IPS DF 19.7 (cell line): ENCODE measurements around the gene C10orf105.

Experiments used
- DNase-seq: peaks from one replicate; pipeline ENCODE4 v3.0.0-alpha.2; 2013; ENCODE audit warnings: low read depth, low spot score

Gene C10orf105

DNA sequence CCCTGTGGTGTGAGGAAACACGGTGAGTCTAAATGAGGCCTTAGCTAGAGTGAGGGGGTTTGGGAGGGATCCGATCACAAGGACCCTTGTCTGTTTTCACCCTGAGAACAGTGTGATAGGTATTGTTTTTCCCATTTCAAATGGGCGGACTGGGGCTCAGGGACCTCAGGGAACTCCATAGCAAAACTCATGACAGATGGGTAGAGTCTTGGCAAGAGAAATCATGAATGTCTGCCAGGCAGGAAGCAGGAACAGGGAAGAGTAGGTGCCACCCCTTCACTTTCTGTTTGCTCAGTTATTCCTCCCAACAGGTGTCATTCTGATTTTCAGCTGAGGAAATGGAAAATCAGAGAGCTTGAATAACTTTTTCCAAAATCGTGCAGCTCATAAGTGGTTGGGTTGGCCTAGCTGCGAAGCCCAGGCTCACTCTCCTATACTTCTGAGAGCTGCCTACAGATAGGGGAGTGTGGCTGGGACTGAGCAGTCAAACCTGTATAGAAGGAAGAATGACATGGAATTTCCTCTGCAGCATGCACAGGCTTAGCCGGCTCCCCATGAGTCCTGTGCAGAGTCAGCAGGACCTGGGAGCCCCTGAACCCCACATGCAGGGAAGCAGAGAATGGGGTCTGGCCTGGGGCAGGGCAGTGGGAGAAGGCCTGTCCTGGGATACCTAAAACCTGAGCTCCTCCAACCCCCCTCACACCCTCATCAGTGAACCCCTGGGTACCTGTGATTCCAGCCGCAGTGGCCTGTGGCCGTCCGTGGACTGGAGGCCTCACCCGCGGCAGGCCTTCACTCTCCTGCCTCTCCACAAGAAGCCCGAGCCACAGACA is 17.6 kb upstream of the C10orf105 start:
- DNase-seq = no peak

DNA sequence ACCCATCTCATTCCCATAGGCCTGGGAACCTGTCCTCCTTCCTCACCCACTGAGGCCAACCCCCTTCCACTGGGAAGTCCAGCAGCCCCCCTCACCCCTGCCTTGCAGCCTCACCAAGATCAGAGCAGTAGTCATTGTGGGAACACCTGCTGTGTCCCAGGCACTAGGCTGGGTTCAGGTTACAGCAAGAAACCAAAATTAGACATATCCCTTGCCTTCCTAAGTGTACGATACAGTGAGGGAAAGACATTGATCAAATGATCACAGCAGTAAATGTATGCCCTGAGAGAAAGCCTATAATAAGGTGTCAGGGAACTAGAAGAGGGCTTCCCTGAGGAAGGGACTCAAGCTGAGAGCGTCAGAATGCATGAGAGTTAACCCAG is 17.0 kb upstream of the C10orf105 start:
- no peak for DNase-seq

DNA sequence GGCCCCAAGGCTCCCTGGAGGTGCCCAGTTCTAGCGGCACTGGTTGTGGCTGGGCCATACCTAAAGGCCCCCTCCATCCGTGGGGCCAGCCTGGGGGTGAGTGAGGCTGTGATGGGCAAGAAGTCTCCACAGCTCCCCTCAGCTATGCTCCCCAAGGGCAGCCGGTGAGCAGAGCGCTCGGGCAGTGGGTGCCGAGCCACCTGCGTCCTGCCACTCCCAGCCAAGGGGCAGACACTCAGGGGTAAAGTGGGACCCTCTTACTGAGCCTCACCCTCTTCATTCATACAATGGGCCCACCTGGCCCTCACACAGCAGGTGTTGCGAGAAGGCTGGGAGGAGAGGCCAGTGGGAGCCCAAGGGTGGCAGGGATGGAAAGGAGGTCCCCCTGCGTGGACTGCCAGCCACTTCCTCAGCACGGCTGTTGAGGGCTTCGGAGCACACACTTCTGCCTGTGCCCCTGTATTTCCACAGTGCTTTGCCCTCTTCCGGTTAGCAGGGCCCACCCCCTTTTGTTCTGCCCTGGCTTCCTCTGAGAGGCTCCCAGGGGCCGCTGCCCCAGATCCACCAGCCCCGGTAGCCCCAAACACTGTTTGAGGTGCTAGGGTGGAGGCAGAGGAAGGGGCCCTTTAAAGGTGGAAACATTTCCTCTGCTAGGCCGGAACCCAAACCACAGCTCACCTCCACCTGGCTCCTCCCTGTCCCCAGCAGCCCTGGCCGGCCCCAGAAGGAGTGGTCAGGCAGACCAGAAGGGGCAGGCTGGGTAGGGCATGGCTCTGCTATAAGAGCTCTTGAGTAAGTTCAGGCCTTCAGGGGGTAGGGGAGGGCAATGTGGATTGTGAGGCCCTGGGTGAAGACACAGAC is 16.4 kb upstream of the C10orf105 start:
- DNase-seq = no peak

DNA sequence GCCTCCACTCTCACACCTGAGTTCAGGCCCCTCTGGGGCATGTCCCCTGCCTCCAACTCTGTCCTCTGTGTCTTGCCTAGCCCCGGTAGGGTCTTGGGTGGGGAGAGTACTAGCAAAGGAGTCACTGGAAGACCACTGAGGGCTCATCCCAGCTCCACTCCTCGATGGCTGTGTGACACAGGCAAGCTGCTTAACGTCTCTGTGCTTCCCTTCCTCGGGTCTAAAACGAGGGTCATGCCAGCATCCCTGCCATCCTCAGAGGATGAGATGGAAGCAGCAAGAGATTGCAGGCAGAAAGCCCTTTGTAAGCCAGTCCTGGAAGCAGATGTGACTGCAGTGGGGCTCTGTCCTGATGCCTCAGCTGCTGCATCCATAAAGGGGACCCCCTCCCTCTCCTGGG is 15.2 kb upstream of the C10orf105 start:
- no peak for DNase-seq

DNA sequence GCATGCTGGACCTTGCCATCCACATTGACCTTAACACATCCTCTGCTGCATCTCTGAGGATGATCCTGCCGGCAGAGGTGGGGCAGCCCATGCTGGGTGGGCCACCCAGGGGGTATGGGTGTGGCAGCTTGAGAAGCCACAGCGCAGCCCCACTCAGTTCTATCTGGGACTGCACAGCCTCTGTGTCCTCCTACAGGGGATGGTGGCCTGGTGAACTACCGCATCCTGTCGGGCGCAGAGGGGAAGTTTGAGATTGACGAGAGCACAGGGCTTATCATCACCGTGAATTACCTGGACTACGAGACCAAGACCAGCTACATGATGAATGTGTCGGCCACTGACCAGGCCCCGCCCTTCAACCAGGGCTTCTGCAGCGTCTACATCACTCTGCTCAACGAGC is 12.2 kb upstream of the C10orf105 start:
- DNase-seq = no peak

DNA sequence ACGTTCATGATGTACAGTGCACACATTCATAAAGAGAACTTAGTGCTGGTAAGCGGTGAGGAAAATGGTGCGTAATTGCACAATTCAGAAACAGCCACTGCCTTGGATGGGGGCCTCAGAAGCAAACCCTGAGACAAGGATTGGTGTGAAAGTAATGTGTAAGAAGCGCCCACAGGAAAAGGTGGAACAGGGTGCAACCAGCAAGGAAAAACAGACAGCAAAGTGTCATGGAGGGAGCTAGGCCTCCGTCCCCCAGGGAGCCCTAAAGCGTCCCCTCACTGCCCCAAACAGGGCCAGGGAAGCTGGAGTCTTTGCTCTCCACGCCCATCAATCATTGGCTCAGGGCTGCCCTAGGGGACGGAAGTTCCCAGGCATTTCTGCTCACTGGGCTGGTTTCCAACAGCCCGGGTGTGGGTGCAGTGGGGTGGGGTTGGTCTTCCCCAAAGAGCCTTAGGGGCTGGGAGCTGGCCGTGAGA is 9.6 kb upstream of the C10orf105 start:
- DNase-seq = no peak

DNA sequence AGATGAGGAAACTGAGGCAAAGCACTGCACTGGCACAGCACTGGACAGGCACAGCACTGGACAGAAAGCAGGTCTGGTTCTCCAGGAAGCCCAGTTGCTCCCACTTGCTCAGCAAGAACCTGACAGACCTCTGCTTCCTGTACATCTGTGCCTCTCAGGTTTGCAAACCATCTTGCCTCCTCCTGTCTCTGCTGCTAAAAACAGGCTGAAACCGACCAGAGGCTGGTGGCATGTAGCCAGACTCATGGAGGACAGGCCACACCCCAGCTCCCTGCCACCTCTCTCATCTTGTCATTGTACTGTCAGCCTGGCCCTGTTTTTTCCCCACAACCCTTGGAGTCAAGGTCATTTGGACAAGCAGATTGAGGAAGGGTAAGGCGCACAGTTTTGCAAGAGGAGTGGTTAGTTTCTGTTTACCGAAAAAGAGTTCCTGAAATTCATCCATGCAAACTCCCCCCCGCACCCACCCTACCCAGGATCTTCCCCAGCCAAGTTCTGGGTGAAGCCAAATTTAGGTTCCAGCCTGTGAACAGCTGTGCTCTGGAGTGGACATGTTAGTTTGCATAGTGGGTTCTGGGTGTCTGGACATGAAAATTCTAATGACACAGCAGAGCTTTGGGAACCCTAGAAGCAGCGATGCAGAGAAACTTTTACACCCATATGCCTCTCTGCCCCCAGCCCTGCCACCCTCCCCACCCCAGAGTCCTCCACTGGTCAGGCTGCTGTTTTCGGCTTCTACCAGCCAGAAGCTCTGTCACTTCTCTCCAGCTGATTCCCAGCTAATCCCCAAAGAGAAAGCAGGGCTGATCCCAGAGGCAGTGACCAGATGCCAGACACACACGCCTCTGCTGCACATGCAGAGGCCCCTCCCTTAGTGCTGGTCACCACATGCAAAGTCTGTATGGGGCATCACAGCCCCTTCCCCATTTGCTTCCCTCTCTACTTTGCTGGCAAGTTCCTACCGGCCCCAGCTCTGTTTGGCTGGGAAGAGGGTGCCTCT is 8.5 kb upstream of the C10orf105 start:
- DNase-seq = no peak

DNA sequence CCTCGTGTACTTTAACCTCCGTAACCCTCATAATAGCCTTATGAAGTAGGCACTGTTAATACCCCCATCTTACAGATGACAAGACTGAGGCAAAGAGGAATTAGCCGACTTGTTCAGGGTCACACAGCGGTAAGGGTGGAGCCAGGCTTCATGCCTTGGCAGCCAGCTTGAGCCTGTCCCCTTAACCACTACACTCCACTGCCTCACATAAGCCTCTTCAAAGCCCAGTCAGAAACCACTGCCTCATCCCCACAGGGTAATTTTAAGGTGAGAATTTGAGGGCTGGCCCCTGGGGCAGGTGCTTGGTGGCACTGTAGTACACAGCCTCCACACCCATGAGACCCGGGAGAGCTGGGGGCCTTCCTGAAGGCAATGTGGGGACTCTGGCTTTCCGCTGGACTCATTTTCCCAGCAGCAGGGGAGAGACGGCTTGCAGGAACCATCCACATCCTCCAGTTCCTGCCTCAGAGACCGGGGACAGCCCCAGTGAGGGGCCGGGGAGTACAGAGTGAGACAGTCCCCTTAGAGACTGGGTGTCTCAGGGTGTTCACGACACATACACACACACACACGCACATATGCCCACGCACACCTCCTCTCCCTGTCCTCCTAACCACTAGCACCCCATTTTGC is 7.6 kb upstream of the C10orf105 start:
- DNase-seq = no peak

DNA sequence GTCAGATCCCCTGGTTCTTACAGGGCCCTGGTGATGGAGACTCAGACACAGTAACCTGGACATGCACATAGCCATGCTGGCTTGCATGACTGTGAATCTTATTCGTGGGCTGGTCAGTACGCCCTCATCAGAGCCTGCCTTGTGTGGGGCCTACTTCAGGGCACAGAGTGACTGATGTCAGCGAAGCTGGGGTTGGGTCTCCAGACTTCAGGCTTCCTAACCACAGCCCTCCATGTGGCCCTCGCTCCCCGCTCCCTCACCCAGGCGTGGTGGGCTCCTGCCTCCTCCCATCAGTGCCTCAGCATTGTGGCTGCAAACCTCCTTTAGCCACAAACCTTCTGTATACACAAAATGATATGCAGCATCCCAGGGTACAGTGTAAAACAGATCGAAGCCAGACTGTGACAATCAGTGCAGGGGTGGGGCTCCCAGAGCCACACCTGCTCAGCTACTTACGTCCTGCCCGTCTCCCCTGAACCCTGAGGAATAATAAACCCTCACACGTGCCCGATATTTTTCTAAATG is 7.1 kb upstream of the C10orf105 start:
- no peak for DNase-seq

DNA sequence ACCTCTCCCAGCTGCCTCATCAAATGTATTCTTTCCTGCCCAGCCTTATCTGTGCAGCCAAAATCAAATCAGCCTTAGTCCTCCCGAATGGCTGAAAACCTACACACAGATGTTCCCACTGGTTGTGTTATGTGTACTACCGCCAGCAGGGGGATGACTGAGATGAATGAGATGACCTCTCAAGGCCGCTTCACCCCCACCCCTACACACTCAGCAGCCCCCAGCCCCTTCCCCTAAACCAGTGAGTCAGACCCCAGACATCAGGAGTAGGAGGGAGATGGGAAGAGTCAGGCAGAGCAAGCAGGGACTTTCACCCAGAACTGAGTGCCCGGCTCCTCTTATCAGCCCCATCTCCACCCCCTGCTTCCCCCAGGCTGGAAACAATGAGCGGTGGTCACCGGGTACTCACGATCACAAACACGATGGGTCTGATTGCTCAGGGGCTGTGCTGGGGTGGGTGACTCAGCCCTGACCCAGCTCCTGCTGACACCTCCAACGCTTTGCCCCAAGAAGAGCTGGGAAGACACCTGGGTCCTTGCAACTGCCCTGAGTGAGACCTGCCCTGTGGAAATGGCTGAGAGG is 6.5 kb upstream of the C10orf105 start:
- DNase-seq = no peak

DNA sequence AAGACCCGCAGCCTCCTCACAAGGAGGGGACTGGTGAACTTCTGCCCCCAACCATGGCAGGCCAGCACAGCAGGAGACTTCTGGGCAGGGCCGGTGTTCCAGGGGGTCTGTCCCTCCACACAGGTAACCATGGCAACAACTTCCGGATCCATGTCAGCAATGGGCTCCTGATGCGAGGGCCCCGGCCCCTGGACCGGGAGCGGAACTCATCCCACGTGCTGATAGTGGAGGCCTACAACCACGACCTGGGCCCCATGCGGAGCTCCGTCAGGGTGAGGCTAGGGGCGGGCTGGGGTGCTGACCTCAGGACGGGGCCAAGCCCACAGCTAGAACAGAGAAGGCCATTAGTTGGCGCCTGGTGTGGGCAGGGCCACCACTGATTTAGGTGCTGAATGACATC is 5.7 kb upstream of the C10orf105 start:
- no peak for DNase-seq

DNA sequence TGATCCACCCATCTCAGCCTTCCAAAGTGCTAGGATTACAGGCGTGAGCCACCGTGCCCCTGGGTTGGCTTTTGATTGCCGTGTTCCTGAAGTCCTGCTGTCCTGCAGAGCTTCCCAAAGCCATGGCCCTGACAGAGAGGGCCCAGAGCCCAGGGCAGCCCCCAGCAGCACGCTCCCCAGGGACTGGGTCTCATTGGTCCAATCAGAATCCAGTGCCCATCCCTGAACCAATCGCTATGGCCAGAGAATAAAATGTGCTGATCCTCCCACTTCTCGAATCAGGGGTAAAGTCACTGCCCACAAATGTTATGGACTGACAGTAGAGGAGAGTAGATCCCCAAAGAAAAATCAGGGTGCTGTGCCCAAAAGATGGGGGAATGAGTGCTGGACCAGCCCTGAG is 5.0 kb upstream of the C10orf105 start:
- DNase-seq = no peak

DNA sequence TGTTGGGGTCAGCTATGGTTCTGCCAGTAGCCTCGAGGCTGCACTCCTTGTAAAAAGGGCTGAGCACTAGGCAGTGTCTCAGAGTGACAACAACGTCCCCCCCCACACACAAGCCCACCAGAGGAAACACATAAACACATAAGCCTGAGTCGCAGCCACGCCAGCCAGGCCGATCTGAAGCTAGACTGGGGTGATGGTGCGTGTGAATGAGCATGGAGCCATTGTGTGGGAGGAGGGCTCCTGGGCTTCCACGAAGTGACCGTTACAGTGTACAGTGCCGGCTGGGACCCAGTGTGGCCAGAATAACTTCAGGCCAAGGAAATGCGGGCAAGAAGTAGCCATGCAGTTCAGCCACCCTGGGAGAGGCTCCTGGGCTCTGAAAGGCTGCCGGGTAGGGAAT is 3.7 kb upstream of the C10orf105 start:
- DNase-seq = no peak

DNA sequence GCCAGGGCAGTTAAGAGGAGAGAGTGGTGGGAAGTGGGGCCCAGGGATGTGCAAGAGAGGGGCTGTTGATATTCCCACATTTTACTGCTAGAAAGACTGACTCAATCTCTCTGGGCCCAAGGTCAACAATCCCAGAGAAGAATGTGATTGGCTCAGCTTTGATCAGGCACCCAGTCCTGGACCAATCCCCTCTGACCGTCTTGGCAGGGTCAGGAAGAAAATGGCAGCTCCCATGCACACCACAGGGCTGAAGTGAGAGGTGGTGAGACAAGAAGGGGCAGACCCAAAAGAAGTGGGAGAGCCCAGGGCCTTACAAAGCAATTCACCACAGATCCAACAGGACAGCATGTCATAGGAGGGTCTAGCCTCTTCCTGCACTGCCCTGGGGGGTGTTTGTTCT is 3.3 kb upstream of the C10orf105 start:
- DNase-seq = no peak

DNA sequence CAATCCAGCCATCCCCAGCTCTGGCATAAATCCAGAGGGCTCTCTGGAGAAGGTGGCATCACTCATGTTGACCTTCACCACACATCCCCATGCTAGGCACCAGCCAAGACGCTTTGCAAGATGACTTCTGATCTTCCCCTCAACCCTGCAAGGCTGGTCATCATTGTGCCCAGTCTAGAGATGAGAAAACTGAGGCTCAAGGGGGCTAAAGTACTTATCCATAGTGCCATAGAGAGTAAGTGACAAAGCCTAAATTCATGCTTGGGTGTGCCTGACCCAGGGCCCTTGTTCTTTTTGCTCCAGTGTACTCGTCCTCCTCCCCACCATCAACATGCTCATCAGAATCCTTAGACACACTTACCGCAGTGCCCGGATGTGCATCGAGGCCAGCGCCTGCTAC is 1.7 kb upstream of the C10orf105 start:
- no peak for DNase-seq

DNA sequence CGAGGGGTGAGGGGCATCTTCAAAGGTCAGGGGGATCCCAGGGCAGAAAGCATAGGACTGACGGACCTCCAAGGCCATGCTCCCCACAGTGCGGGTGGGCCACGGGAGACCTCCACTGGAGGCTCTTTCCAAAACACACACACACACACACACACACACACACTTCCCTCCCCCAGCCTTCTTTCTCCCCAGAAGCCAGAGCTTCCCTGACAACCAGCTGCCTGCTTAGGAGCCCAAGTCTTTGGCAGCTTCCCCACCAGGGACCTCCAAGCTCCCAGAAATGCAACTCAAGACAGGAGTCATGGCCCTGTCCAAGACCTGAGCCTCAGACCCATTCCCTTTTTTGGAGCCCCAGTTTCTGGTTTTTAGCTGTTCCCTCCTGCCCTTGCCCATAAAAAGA is 710 bp upstream of the C10orf105 start:
- DNase-seq = no peak

DNA sequence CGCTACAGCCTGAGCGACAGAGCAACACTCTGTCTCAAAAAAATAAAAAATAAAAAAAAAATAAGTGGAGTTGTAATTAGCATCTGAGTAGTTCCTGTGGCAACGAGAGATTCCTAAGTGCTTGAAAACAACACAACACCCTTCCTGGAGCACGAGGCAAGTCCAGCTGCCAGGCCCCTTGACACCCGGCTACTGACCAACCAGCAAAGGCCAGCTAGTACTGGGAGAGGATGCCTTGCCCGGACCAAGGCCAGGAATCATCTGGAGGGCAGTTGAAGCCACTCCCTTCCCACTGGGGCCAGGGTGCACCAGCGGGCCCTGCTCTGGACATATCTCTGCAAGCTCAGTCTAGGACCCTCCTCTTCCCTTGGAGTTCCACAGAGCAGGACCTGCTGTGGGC is 536 bp downstream of the C10orf105 start:
- no peak for DNase-seq

DNA sequence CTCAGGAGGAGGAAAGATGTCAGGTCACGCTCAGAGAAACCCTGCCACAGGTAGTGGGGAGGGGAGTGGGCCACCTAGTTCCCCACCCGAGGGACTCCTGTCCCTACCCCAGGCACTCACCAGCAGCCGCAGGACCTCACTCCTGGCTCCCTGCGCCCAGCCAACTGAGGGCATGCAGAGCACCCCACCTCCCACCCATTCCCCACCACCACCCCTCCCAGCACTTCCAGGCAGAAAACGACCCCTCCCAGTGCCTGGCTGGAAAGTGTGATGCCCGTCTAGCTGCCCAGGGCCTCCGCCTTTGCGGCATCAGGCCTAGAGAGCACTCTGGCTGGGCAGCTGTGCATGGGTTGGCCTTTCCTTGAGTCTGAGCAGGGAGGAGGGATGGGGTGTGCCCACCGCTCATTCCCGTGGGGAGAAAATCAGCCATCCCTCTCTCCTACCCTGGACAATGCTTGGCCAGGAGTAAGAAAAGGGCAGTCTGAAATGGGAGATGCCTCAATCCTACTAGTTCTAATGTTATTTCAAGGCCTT is 1.3 kb downstream of the C10orf105 start:
- no peak for DNase-seq

DNA sequence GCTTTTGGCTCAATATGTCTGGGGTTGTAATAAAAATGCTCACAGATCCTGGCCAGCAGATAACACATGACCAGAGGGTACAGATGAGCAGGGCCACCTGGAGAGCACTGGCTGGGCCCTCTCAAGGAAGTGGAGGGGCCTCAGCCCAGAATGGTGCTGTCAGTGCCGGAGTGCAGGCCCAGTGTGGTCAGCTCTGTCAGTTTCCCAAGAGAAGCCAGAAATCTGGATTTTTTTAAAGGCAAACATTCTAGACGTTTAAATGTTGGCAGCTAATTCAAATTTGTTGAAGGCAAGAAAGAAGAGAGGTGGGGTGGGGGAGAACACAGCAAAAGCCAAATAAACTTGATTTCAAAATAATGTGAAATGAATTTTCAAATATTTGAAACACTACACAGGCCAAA is 2.0 kb downstream of the C10orf105 start:
- no peak for DNase-seq

DNA sequence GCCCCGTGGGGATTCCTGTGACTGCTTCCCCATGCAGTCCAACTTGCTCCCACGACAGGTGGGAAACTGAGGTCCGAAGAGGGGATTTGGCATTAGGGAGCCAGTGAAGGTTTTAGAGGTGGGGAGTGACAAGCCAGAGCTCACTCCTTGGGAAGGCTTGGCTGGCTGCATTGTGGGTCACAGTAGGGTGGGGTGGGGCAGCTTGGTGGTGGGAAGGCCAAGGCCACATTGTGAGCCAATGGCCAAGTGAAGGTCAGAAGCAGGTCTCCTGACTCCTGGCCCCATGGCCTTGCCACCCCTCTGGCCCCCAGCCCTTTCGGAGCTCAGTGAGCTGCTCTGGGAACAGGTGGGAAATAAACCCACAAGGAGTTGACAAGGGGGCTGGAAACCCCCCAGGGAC is 2.5 kb downstream of the C10orf105 start:
- no peak for DNase-seq
